ENCODE data around the gene ROR1. TPM values are rescaled to one million over a fixed set of nuclear protein-coding genes. Genes with fewer than 3 reads are reported as not detected.

Gene ROR1
- total RNA-seq, 1 donor from 2014 or later: 6.7 TPM

DNA sequence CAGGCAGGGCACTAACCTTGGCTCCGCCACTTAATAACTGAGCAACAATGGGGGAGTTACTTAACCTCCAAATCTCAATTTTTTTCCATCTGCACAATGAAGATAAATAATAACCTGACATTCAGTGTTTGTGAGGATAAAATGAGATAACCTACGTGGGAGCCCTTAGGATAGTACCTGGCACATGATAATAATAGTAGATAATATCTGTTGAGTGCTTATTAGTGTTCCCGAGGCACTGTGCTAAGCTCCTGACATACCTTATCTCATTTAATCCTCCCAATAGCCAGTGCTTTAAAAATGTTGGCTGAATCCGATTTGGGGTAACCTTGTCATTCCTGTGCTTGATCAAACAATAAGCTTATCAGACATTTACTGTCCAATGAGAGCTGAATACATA is 300.9 kb downstream of the ROR1 start:
- Mint-ChIP-seq H3K27ac (ENCODE audit: unreplicated experiment) (no peak overlapping the region), H3K36me3 (ENCODE audit: low read depth, unreplicated experiment) (no peaks in the 10 kb centered on the region), H3K4me3 (ENCODE audit: unreplicated experiment) (no peak overlapping the region), H3K9me3 (ENCODE audit: unreplicated experiment) (no peaks in the 10 kb centered on the region), H3K27me3 (ENCODE audit: unreplicated experiment) (peaks cover 5% of the 10 kb centered on the region), H3K4me1 (ENCODE audit: unreplicated experiment) (peaks cover 37% of the 10 kb centered on the region)
- TF ChIP-seq CTCF (IDR thresholded peaks at IDR 0.05; ENCODE audit: unreplicated experiment): no peak
- DNase-seq (ENCODE audit: low spot score): no peak

- peaks cover 26% of the 10 kb centered on the region for H3K4me1 Mint-ChIP-seq (ENCODE audit: unreplicated experiment)
- no peak overlapping the region for H3K4me3 Mint-ChIP-seq (ENCODE audit: unreplicated experiment)
- no peaks in the 10 kb centered on the region for H3K27me3 Mint-ChIP-seq (ENCODE audit: unreplicated experiment)
- no peak for TF ChIP-seq CTCF (IDR thresholded peaks at IDR 0.05; ENCODE audit: unreplicated experiment)
- no peaks in the 10 kb centered on the region for H3K36me3 Mint-ChIP-seq (ENCODE audit: low read depth, unreplicated experiment)
- H3K27ac Mint-ChIP-seq (ENCODE audit: unreplicated experiment): no peak overlapping the region
- H3K9me3 Mint-ChIP-seq (ENCODE audit: unreplicated experiment): no peaks in the 10 kb centered on the region
- no peak for DNase-seq (ENCODE audit: low spot score)
Observed at GRCh38 chr1:64077281-64077940, 303.6 kb downstream of the ROR1 start.

GRCh38 chr1:64080941-64081562 is 307.2 kb downstream of the ROR1 start:
- H3K36me3 Mint-ChIP-seq (ENCODE audit: low read depth, unreplicated experiment): no peaks in the 10 kb centered on the region
- no peak for TF ChIP-seq CTCF (IDR thresholded peaks at IDR 0.05; ENCODE audit: unreplicated experiment)
- H3K4me3 Mint-ChIP-seq (ENCODE audit: unreplicated experiment): no peak overlapping the region
- DNase-seq (ENCODE audit: low spot score): no peak
- H3K27ac Mint-ChIP-seq (ENCODE audit: unreplicated experiment): no peak overlapping the region
- peaks cover 5% of the 10 kb centered on the region for H3K4me1 Mint-ChIP-seq (ENCODE audit: unreplicated experiment)
- H3K9me3 Mint-ChIP-seq (ENCODE audit: unreplicated experiment): no peaks in the 10 kb centered on the region
- H3K27me3 Mint-ChIP-seq (ENCODE audit: unreplicated experiment): no peaks in the 10 kb centered on the region

- H3K36me3 Mint-ChIP-seq (ENCODE audit: low read depth, unreplicated experiment): no peaks in the 10 kb centered on the region
- DNase-seq (ENCODE audit: low spot score): no peak
- no peaks in the 10 kb centered on the region for H3K4me1 Mint-ChIP-seq (ENCODE audit: unreplicated experiment)
- no peaks in the 10 kb centered on the region for H3K9me3 Mint-ChIP-seq (ENCODE audit: unreplicated experiment)
- no peak for TF ChIP-seq CTCF (IDR thresholded peaks at IDR 0.05; ENCODE audit: unreplicated experiment)
- no peaks in the 10 kb centered on the region for H3K27me3 Mint-ChIP-seq (ENCODE audit: unreplicated experiment)
- no peak overlapping the region for H3K4me3 Mint-ChIP-seq (ENCODE audit: unreplicated experiment)
- H3K27ac Mint-ChIP-seq (ENCODE audit: unreplicated experiment): no peak overlapping the region
Observed at GRCh38 chr1:64082459-64082858, 308.6 kb downstream of the ROR1 start.

DNA sequence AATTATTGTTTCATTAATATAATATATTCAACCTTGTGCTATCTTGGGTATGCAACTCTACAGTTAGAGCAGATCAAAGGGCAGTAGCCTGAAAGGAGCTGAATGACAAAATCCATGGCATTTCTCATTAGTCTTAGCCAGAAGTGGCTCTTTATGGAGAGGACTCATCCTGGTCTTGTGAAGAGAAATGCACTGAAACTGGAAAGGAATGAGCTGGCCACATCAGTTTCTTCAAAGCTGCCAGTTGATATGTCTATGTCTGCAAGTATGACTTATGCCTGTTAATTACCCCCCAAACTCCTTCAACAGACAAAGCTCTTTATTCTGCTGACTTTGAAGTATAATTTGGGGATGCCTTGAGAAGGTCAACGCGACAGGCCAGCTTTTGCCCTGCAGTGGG is 310.6 kb downstream of the ROR1 start:
- H3K27ac Mint-ChIP-seq (ENCODE audit: unreplicated experiment): no peak overlapping the region
- no peak for DNase-seq (ENCODE audit: low spot score)
- no peak overlapping the region for H3K4me3 Mint-ChIP-seq (ENCODE audit: unreplicated experiment)
- no peak for TF ChIP-seq CTCF (IDR thresholded peaks at IDR 0.05; ENCODE audit: unreplicated experiment)
- no peaks in the 10 kb centered on the region for H3K4me1 Mint-ChIP-seq (ENCODE audit: unreplicated experiment)
- H3K9me3 Mint-ChIP-seq (ENCODE audit: unreplicated experiment): no peaks in the 10 kb centered on the region
- H3K27me3 Mint-ChIP-seq (ENCODE audit: unreplicated experiment): no peaks in the 10 kb centered on the region
- H3K36me3 Mint-ChIP-seq (ENCODE audit: low read depth, unreplicated experiment): no peaks in the 10 kb centered on the region
